ENCODE measurements around the gene KREMEN1. TPM values are rescaled to one million over a fixed set of nuclear protein-coding genes. Genes with fewer than 3 reads are reported as not detected.
A peak's percentile ranks its signal among the peaks of the same experiment; 100 is the strongest.

The KREMEN1 gene
- total RNA-seq, 1 donor from 2014 or later = 23.5 TPM

DNA sequence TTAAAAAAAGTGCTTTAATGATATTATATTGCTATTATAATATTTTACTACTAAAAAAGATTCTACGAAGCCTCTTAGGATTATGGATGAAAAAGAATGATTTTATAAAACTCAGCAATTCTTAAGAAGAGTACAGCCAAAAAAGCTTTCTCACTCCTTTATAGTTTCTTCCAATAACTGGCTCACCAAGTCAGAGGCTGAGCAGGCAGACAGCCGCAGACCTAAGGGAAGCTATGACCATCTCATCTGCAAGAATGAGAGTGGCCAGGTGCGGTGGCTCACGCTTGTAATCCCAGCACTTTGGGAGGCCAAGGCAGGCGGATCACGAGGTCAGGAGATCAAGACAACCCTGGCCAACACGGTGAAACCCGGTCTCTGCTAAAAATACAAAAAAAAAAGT is 120.2 kb downstream of the KREMEN1 start:
- DNase-seq (no peak), ATAC-seq (no peak)
- intact Hi-C loops (cut with DNase I) = no loop called here
- peaks cover 3% of the 10 kb centered on the region for H3K4me1 ChIP-seq
- no peaks in the 10 kb centered on the region for H3K9me3 ChIP-seq
- no peaks in the 10 kb centered on the region for H3K36me3 ChIP-seq
- H3K27me3 ChIP-seq (ENCODE audit: low read depth) = no peaks in the 10 kb centered on the region
- H3K4me3 ChIP-seq = no peak overlapping the region
- no peak overlapping the region for H3K27ac ChIP-seq
- TF ChIP-seq, protein P1, sequence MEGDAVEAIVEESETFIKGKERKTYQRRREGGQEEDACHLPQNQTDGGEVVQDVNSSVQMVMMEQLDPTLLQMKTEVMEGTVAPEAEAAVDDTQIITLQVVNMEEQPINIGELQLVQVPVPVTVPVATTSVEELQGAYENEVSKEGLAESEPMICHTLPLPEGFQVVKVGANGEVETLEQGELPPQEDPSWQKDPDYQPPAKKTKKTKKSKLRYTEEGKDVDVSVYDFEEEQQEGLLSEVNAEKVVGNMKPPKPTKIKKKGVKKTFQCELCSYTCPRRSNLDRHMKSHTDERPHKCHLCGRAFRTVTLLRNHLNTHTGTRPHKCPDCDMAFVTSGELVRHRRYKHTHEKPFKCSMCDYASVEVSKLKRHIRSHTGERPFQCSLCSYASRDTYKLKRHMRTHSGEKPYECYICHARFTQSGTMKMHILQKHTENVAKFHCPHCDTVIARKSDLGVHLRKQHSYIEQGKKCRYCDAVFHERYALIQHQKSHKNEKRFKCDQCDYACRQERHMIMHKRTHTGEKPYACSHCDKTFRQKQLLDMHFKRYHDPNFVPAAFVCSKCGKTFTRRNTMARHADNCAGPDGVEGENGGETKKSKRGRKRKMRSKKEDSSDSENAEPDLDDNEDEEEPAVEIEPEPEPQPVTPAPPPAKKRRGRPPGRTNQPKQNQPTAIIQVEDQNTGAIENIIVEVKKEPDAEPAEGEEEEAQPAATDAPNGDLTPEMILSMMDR (IDR thresholded peaks at IDR 0.05) = no peak

DNA sequence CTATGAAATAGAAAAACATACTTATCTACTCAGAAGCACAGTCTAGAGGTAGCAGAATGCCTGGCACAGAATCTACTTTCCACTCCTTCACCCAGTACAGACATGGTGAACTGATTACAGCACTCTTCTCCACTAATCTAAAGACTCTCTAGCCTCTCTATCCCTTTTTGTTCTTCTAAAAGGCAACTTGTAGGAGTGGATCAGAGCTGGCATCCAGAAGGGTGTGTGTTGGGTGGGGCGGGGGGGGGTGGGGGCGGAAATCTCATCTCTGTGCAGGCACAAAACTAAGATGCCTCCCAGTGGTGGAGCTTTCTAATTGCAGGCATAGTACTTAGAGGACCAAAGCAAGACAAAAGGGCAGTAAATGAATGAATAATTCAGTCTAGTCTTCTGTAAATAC is 121.3 kb downstream of the KREMEN1 start:
- H3K27me3 ChIP-seq (ENCODE audit: low read depth) = no peaks in the 10 kb centered on the region
- no peak overlapping the region for H3K4me3 ChIP-seq
- no peaks in the 10 kb centered on the region for H3K36me3 ChIP-seq
- H3K9me3 ChIP-seq = no peaks in the 10 kb centered on the region
- ATAC-seq (no peak), DNase-seq (no peak)
- H3K27ac ChIP-seq = no peak overlapping the region
- intact Hi-C loops (cut with DNase I) = no loop called here
- peaks cover 3% of the 10 kb centered on the region for H3K4me1 ChIP-seq
- TF ChIP-seq, protein P1 (IDR thresholded peaks at IDR 0.05) = no peak

DNA sequence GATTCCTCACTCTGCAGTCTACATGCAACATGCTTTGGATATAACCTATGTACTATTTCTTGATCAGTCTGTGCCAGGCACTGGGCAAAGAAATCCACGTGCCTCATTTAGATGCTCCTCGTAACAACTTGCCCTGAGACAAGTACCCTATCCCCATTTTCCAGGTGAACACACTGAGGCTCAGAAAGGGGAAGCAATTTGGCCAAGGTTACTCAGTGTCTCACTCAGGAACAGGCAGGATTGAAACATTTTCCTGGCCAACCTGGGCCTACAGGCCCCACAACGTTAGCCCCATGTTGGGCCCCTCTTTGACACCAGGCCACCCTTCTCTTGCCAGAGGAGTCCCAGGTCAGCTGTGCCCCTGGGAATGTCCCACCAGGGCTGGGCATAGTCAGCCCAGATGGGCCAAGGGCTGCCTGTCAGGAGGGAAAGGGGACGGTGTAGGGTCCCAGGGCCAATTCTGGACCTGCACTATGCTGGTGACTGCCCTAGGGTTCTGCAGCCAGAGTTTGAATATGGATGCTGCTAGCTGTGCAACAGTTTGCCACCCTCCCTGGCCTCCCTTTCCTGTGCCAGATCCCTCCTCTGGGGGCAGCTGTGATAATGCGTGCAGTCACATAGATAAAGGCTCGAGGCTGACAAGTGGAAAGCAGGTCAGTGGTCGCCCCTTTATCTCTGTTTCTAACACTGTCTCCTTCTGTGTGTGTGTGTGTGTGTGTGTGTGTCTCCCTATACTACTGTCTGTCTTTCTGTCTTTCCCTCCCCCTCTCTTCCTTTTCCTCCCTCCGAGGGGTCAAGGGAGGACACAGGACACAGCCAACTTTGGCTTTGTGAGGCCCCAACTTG is 122.5 kb downstream of the KREMEN1 start:
- H3K4me3 ChIP-seq = no peak overlapping the region
- H3K27ac ChIP-seq = no peak overlapping the region
- H3K4me1 ChIP-seq = peaks cover 3% of the 10 kb centered on the region
- H3K27me3 ChIP-seq (ENCODE audit: low read depth) = no peaks in the 10 kb centered on the region
- TF ChIP-seq, protein P1 (IDR thresholded peaks at IDR 0.05) = no peak
- ATAC-seq = peak in 1 of 2 donors; percentile 32
- no peaks in the 10 kb centered on the region for H3K36me3 ChIP-seq
- intact Hi-C loops (cut with DNase I) = no loop called here
- no peaks in the 10 kb centered on the region for H3K9me3 ChIP-seq
- DNase-seq = no peak

DNA sequence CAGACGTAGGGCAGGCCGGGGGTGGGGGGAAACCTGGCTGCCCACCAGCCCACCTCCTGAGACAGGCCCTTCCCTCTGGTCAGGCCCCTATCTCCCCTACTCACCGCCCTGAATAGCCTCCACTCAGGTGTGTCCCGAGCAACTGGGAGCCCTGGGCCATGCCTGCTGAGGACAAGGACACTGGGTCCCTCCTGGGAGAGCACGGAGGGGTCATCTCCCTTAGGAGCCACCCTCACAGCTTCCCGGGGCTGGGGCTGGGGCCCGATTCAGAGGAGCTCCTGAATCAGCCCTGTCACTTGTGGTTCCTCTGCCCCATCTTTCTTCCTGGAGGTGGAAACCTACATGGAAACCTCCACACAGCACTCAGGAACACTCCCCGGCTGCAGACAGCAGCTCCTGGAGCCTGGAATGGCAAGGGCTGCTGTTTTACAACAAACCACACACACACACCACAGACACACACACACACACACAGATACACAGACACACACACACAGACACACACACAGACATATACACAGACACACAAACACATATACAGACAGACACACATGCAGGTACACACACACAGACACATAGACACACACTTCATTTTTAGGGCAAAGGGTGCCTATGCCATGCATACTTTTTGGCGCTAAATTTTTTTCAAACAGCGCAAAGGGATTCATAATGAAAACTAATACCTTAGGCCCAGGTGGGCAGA is 123.3 kb downstream of the KREMEN1 start:
- ATAC-seq (peak in 1 of 2 donors; percentile 8), DNase-seq (peak; percentile 33)
- no peak overlapping the region for H3K4me3 ChIP-seq
- peaks cover 3% of the 10 kb centered on the region for H3K4me1 ChIP-seq
- H3K36me3 ChIP-seq = no peaks in the 10 kb centered on the region
- no peaks in the 10 kb centered on the region for H3K27me3 ChIP-seq (ENCODE audit: low read depth)
- intact Hi-C loops (cut with DNase I) = no loop called here
- no peak overlapping the region for H3K27ac ChIP-seq
- no peaks in the 10 kb centered on the region for H3K9me3 ChIP-seq
- TF ChIP-seq, protein P1 (IDR thresholded peaks at IDR 0.05) = no peak

DNA sequence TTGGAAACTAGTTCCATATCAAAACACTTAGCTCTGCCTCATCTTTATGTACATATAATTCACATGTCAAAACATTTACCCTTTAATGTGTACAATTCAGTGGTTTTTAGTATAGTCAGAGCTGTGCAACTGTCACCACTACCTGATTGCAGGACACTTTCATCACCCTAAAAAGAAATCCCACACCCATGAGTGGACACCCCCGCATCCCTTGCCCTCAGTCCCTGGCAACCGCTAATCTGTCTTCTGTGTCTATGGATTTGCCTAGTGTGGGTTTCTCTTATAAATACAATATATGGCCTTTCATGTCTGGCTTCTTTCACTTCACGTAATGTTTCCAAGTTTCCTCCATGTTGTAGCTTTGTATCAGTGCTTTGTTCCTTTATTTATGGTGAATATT is 124.3 kb downstream of the KREMEN1 start:
- Histone ChIP-seq H3K4me1 (peaks cover 6% of the 10 kb centered on the region), H3K27me3 (ENCODE audit: low read depth) (no peaks in the 10 kb centered on the region), H3K4me3 (no peak overlapping the region), H3K27ac (no peak overlapping the region), H3K36me3 (no peaks in the 10 kb centered on the region), H3K9me3 (no peaks in the 10 kb centered on the region)
- no peak for ATAC-seq
- no peak for DNase-seq
- TF ChIP-seq, protein P1 (IDR thresholded peaks at IDR 0.05) = no peak
- intact Hi-C loops (cut with DNase I) = no loop called here
